NT2/D1 (cell line): ENCODE measurements around the gene GPR142.

ENCODE experiments used
- SUZ12 ChIP-seq: IDR thresholded peaks from 2 replicates; pipeline ENCODE4 v1.6.1; 2011; ENCODE audit not compliant: insufficient read length, insufficient read depth; ENCODE audit errors: extremely low read depth
- YY1 ChIP-seq: IDR thresholded peaks from 2 replicates; pipeline ENCODE4 v1.6.1; 2011; ENCODE audit not compliant: insufficient read length, insufficient read depth
- ZNF274 ChIP-seq: IDR thresholded peaks from 2 replicates; pipeline ENCODE4 v1.6.1; 2011; ENCODE audit warnings: mild to moderate bottlenecking, low read depth, low read length

DNA sequence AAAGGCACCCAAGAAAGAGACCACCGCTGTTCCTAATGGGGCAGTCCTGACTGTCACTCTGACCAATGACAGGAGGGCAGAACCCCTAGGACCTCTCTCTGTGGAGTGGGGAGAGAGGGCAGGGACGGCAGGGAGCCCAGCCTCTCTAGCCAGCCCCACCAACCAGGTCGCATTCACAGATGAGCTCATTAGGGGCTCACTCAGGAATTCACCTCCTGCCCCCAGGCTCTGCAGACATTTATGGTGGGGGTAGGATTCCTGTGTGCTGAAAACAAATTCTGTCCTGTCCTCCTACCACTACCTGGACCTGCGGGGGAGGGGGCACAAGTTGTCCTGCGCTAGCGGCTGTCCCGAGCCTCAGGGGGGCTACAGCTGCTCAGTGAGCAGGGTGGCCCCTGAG lies 36.9 kb downstream of the GPR142 start:
- TF ChIP-seq YY1 (no peak), SUZ12 (no peak), ZNF274 (no peak)
